Calu3 (cell line): ENCODE results near the gene AP4E1. TPM values are rescaled to one million over a fixed set of nuclear protein-coding genes. Genes with fewer than 3 reads are reported as not detected.

Experiments used
- BruUV-seq: library from RNA; stranded (reverse); fragments of 400-500 nt; replicated peaks from 2 replicates; lab custom pipeline; 2021; lab: Mats Ljungman, UMichigan
- CTCF ChIA-PET: fragments of 300-600 bp; sonication (Branson Sonifier 250); formaldehyde crosslinking; loops from one replicate; lab custom pipeline; 2022; ENCODE audit warnings: antibody characterized with exemption; lab: Charles Lee
- DNase-seq: peaks from one replicate; pipeline ENCODE4 v3.0.0; 2022
- H3K27ac Mint-ChIP-seq: one replicate; pipeline ENCODE4 v1.8.0; 2022; ENCODE audit warnings: mixed read lengths; ENCODE audit not compliant: unreplicated experiment
- H3K27me3 Mint-ChIP-seq: one replicate; pipeline ENCODE4 v1.8.0; 2022; ENCODE audit warnings: mixed read lengths; ENCODE audit not compliant: unreplicated experiment
- H3K36me3 Mint-ChIP-seq: one replicate; pipeline ENCODE4 v1.8.0; 2022; ENCODE audit warnings: mild to moderate bottlenecking, moderate library complexity, mixed read lengths; ENCODE audit not compliant: insufficient read depth, unreplicated experiment
- H3K4me1 Mint-ChIP-seq: one replicate; pipeline ENCODE4 v1.8.0; 2022; ENCODE audit warnings: mild to moderate bottlenecking, low read depth, mixed read lengths; ENCODE audit not compliant: unreplicated experiment
- H3K4me3 Mint-ChIP-seq: one replicate; pipeline ENCODE4 v1.8.0; 2022; ENCODE audit warnings: mild to moderate bottlenecking, low read depth, moderate library complexity, mixed read lengths; ENCODE audit not compliant: unreplicated experiment
- H3K9me3 Mint-ChIP-seq: one replicate; pipeline ENCODE4 v1.8.0; 2022; ENCODE audit warnings: low read depth, mixed read lengths; ENCODE audit not compliant: unreplicated experiment
- CTCF ChIP-seq: fragments of 200-600 bp; IDR thresholded peaks from one replicate; pipeline ENCODE4 v1.8.0; 2022; ENCODE audit warnings: antibody characterized with exemption; ENCODE audit not compliant: unreplicated experiment
- intact Hi-C: fragments of 100-400 bp; cut with micrococcal nuclease; formaldehyde crosslinking; loops from one replicate; pipeline ENCODE4 v1.10.0; 2022; ENCODE audit not compliant: unreplicated experiment
- total RNA-seq: library from RNA; stranded (reverse); gene quantifications from 2 replicates; pipeline ENCODE4 v1.2.3, GENCODE V29; 2022

Gene AP4E1
- total RNA-seq, 1 experiment from 2014 or later = 10.7 TPM

- H3K9me3 Mint-ChIP-seq = no peaks in the 10 kb centered on the region
- DNase-seq = no peak
- H3K27ac Mint-ChIP-seq = no peak overlapping the region
Measured at GRCh38 chr15:51054535-51054934, 146.1 kb downstream of the AP4E1 start.

More at GRCh38 chr15:51054535-51054934, 146.1 kb downstream of the AP4E1 start:
- CTCF ChIA-PET = interaction anchor here (1.5 kb wide), 1 partner anchor 9 kb away, joined by 4 read pairs; no protein-coding TSS in a partner anchor
- Mint-ChIP-seq H3K4me3 (no peak overlapping the region), H3K27me3 (peaks cover 89% of the 10 kb centered on the region), H3K4me1 (no peaks in the 10 kb centered on the region), H3K36me3 (no peaks in the 10 kb centered on the region)
- TF ChIP-seq CTCF = no peak
- intact Hi-C loops = no loop called here
- no TSS peak for BruUV-seq

Other genes starting within 250 kb of the AP4E1 start
- 40.6 and 48.2 TPM in 2 replicates for gene TRPM7, start 221.9 kb upstream of the AP4E1 start, total RNA-seq
- 96.5 and 115 TPM in 2 replicates for gene SPPL2A, start 143.0 kb upstream of the AP4E1 start, total RNA-seq
- gene TNFAIP8L3, start 186.2 kb downstream of the AP4E1 start, total RNA-seq = not detected in 2 replicates